Kidney glomerular epithelial cell (primary cell): ENCODE data around the gene SERPINA10.
"Not testable (repeated sequence)": the region's sequence is repeated elsewhere in the genome, so short reads cannot be mapped to it uniquely, and the experiment has no call there.

Experiments used
- DNase-seq: peaks from one replicate; lab custom pipeline; 2025; lab: John Stamatoyannopoulos, UW

Gene SERPINA10

DNA sequence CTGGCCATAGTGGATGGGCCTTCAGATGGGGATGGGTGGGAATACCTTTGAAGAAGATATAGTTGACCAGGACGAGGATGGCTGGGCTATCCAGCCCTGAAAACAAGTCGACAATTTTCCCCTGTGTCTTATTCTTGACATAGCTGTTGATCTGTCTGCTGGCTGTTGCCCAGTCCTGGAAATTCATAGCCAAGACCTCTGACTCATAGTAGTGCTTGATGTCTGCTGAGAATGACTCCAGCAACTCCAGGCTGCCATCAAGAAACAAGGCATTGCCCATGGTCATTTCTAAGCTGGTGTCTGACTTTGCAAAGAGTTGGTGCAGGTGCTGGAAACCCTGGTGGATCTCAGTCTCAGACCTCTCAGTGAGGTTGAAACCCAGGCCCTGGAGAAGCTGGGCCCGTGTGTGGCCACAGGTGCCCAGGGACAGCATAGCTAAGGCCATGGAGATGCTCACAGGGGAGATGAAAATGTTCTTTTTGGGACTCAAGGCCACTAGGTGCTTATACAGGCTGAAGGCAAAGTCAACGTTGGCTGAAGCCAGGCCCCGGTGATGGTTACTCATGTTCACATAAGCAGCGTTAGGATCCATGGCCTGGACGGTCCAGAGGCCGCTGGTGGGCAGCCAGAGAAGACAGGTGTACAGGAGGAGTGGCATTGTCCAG lies 21.1 kb upstream of the SERPINA10 start:
- no peak for DNase-seq

DNA sequence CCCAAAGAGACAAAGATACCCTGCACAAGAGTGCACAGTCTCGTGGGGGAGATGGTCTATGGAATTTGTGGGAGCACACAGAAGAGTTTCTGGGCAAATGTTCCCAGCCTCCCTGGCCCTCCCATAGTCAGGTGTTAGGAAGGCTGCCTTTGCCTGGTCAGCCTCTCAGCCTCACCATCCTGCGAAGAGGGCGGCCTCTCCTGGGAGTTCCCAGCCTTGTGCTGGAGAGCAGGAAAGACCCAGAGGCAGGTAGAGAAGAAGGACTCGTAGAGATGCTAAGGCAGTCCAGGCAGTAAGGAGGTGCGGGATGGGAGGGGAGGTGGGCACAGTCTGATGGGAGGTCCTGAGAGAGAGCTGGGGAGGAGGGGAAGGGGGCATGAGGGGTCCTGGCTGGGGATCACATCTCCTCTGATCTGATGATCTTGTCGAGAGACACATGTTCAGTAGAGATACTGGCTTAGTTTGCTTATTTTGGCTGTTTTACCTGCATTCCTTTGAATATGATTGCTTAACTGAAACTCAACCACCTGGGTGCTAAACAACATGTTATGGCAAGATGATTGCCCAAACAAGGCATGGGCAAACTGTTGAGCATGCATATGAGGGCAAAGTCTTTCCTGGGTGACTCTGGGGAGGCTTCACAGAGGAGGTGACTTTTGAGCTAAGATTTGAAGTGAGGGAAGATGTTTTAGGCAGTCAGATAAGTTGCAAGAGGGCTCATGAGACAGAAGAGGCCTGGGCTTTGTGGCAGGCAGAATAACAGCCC lies 19.6 kb upstream of the SERPINA10 start:
- DNase-seq = no peak

DNA sequence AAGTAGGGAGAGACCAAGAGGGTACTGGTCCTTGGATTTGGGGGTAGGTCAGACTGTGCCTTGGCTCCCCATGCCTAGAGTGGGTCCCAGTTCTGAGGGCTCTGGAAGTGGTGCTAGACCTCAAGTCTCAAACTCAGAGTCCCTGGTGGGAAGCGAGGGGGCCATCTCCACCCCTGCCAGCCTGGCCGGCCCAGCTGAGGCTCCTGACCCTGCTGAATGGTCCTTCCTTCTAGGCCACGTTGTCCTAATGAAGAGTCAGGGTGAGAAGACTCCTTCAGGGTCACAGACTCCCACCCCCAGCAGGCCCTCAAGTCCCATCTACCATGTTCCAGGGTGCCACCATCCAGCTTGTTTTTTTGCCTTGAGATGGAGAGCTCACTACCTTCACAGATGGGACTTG lies 17.2 kb upstream of the SERPINA10 start:
- no peak for DNase-seq

DNA sequence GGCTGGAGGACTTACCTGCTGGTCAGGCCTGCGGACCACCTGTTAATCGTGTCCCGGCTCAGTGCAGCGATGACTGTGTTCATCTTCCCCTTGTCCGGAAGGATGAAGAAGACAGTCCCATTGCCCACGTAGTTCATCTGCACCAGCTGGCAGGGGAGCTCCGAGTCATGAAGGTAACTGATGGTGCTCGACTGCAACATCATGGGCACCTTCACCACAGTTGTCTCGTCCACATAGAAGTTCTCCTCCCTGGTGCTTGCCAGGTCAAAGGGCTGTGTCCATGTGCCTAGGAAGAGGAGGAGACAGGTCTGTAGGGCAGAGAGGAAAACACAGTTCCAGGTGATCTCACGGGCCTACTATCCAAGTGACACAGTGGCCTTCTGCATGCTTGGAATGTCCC lies 16.7 kb upstream of the SERPINA10 start:
- DNase-seq = no peak

DNA sequence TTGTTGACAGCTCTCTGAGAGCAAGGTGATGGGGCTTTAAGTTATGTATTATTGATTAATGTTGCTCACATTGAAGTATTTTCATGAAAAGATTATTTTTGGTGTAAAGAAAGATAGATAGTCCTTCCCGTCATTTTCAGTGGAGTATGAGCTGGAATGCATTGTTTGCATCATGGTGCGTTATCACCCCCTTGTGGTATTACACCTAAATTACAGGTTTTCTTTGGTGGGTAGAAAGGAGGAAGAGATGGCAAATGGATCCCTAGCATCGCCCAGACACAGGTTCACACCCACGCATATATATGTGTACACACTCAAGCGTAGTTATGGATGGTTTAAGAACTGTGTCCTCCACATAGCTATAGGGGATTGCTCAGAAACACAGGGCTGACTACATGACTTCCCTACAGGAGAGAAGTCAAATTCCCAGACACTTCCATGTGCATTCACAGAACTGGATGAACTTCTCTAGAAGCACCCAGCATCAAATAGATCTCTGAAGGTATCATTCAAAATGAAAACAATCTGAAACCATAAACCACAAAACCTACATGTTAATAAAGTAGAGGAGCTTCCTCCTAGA lies 14.4 kb upstream of the SERPINA10 start:
- DNase-seq = no peak

DNA sequence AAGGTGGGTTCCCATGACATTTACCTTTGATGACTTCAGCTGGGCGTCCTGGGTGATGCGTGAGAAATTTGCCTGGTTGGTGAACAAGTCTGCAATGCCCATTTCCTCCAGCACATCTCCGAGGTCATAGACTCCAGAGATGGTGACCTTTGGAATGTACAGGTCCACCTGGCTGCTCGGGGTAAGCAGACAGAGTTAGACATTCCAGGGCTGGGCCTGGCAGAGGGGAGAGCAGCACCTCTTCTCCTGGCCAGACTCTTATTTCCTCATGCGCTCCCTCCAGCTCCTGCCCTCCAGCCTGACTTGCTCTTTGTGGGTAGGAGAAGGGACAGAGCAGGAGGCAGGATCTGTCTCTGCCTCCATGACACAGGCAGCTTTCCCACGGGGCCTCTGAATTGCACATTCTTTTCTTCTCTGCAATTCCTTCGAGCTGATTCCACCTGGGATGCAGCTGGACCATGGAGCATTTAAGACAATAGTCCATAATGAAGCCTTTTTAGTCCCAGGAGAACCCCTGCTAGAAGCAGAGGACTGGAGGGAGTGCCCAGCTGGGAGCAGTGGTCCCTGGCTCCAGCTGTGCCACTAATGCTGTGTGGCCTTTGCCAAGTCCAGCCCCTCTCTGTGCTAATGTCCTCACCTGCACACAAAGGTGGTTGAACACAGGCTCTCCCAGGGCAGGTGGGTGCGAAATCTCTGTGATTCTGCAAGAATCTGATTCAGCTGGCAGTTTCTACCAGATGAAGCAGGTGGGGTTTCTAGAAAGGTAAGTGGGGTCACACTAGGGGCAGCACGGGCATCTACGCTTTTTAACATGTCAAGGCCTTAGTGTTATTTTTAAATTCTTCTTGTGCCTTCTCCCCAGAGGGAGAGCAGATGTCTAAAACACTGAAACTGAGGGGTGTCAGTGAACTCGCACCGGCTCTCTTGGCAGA lies 13.2 kb upstream of the SERPINA10 start:
- DNase-seq = no peak

DNA sequence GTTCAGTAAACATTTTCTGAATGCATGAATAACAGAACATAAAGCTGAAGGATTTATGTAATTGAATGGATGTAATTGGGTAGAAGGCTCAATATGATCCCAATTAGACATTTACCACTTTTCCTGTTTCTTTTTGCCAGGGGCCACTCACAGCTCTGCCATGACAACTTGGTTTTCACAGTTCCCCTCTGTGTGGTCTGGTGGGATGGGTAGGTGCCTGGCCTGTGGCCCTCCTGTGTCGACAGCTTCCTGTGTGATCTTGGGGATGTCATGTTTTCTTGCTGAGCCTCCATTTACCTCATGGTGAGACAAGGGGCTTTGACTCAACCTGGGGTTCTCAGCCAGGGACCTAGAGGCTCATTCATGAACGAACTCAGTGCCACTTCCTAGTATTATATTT lies 12.6 kb upstream of the SERPINA10 start:
- no peak for DNase-seq

DNA sequence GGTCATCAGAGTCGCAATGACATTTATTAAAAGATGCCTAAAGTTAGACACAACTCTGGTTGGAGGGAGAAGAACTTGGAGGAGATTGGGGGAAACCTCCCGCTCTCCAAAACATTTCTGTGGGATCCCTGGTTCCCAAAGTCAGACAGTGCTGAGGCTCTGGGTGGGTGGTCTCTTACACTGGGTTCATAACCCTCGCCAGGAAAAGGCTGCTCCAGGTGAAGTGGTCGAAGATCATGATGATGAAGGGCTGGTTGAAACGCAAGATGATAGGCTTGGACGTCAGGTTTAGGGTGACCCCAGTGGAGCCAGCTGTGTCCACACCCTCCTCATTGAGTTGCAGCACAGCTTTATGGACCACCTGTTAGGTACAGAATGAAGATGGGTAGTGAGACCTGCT lies 11.2 kb upstream of the SERPINA10 start:
- no peak for DNase-seq

DNA sequence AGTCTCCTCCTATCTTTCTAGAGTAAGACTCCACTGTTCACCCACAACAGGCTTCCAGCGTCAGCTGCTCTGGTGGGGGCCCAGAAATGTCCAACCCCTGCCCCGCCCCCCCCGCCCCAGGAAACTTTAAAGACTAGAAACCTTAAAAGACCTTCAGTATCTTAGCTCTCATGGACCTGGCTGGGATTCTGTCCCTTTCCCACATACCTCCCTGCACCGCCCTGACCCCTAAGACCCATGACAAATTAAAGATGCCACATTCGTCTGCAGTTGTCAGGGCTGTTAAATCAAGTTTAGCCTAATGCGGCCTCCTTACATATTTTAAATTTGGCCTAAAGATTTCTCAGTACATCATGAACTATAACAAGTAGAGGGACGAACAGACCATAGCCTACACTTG lies 10.0 kb upstream of the SERPINA10 start:
- no peak for DNase-seq

DNA sequence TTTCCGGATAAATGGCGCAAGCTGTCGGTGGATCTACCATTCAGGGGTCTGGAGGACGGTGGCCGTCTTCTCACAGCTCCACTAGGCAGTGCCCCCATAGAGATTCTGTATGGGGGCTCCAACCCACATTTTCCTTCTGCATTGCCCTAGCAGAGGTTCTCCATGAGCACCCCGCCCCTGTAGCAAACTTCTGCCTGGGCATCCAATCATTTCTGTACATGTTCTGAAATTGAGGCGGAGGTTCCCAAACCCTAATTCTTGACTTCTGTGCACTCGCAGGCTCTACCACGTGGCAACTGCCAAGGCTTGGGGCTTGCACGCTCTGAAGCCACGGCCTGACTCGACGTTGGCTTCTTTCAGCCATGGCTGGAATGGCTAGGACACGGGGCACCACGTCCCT lies 5.1 kb upstream of the SERPINA10 start:
- no peak for DNase-seq

DNA sequence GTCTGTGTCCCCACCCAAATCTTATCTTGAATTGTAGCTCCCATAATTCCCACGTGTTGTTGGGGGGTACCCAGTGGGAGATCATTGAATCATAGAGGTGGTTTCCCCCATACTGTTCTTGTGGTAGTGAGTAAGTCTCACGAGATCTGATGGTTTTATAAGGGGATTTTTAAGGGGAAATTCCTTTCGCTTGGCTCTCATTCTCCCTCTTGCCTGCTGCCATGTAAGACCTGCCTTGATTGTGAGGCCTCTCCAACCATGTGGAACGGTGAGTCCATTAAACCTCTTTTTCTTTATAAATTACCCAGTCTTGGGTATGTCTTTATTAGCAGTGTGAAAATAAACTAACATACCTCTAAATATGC lies 3.1 kb upstream of the SERPINA10 start:
- not testable (repeated sequence) for DNase-seq

DNA sequence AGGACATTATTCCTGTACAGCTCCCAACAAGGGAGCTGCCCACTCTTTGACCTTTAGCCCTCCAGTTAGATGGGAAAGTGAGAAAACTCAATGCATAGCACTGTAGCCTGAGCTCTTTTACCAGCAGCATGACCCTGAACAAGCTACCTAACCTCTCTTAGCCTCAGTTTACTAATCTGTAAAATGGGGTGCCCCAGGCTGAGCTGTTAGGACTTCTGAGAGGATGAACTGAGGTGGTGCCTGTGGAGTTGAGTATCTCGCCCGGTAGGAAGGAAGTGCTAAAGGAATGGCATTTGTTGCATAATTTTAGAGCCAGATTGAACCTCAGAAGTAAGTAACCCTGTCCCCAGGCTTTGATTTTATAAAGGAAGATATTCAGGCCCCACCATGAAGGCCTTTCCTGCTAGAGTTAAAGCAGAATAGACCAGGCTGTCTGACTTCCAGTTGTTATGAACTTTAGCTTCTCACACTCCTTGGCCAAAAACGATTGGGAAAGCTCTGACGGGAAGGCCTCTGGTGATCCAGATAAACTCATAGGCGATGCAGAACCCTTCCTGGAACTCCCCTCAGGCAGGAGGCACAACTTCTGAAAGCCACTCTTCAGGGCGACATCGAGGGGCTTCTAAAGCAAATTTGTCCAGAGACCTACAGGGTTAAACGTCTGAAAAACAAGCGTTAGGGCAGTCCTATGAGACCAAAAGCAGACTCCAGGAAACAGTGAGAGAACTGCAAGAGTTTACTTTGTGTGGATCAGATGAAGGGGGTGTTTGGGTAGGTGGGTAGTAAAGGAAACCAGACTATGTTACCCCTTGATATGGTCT lies 2.5 kb upstream of the SERPINA10 start:
- DNase-seq = no peak

DNA sequence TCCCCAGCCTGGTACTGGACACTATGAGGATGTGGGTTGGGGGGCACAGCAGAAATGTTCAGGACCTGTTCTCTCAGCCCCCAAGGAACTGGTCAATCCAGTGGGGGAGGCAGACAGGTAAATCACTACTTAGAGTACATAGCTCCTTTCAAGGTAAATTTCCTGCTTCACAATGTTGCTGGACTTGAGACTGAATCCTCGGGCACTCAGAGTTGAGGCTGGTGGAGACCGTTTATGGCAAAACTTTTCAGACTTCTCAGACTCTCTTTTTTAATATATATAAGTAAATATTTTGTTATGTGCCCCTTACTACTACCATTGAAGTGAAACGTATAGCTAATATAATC lies 483 bp upstream of the SERPINA10 start:
- DNase-seq = no peak

DNA sequence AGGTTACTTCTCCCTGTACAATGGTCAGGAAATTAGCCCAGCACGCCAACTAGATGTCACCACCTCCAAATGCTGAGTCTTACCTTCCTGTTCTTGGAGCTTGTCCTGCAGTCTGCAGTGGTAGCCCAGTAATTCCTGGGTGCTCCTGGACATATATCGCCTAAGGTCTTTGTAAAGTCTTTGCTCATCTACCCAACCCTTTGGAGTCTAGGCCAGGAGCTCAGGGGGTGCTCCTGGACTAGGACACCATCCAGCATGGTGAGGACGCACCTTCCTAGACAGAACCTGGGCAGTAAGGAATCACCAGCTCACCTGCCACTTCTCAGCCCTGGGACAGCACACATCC lies 569 bp downstream of the SERPINA10 start:
- no peak for DNase-seq

DNA sequence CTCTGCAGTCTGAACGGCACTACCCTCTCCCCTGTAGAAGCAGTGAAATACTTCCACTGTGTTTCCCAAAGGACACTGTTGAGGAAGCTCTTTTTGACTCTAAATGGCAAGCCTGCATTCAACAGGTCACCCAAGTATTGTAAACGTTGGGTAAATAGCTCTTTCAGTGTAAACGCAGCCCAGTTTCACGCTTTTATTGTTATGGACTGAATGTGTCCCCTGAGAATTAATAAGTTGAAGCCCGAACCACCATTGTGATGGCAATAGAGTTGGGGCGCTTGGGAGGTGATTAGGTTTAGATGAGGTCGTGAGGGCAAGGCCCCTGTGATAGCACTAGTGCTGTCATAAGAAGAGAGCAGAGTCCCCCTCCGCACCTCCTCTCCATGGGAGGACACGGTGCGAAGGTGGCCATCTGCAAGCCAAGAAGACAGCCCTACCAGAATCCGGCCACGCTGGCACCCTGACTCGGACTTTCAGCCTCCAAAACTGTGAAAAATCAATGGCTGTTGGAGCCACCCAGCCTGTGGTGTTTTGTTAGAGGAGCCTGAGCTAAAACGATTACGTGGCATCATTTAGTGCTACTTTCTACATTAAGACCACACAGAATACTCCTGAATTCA lies 1.1 kb downstream of the SERPINA10 start:
- DNase-seq = no peak

DNA sequence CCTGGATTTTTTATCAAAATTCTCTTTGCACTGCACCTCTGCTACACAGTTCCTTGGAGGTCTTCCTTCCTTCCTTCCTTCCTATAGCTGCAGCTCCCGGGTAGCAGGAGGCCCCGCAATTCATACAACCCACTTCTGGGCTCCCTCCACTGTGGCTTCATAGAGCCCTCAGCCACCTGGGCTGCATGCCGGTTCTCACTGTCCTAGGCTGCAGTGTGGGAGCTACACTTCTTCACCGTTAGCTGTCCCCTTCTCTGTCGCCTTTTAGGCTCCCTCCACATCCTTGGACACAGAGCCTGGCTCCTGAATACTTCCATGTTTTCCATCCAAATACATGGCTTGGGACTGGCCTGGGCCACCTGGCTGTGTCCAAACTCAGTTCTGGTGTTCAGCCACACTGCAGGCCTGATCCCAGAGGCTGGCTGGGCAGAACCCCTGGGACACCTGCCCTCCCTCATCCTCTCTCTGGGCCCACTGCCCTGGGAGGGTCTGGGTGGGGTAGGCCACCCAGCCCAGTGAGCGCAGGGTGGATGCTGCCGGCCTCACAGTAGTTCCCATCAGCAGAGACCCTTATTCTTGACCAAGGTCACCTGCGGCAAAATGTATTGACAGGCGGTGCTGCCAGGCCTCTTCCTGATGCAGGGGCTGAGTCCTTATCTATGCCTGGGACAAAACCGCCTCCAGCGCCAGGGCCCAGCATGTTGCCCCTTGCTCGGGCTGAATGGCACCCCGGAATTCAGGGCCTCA lies 1.7 kb downstream of the SERPINA10 start:
- no peak for DNase-seq

DNA sequence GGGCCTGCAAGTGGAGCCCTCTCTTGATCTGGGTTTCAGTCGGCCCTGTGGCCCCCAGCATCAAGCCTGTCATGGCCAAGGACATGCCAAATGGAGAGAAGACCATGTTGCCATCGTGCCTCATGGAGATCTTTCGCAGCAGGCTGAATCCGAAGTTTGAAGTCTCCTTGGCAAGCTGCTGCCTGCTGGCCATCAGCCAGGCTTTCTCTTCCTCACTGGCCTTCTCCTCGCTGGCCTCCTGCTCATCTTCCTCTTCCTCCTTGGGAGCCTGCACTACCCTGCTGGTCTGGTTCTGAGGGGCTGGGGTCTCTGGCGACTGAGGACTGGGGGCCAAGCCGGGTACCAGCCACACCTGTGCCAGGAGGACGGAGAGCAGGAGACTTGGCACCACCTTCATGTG lies 2.9 kb downstream of the SERPINA10 start:
- no peak for DNase-seq

DNA sequence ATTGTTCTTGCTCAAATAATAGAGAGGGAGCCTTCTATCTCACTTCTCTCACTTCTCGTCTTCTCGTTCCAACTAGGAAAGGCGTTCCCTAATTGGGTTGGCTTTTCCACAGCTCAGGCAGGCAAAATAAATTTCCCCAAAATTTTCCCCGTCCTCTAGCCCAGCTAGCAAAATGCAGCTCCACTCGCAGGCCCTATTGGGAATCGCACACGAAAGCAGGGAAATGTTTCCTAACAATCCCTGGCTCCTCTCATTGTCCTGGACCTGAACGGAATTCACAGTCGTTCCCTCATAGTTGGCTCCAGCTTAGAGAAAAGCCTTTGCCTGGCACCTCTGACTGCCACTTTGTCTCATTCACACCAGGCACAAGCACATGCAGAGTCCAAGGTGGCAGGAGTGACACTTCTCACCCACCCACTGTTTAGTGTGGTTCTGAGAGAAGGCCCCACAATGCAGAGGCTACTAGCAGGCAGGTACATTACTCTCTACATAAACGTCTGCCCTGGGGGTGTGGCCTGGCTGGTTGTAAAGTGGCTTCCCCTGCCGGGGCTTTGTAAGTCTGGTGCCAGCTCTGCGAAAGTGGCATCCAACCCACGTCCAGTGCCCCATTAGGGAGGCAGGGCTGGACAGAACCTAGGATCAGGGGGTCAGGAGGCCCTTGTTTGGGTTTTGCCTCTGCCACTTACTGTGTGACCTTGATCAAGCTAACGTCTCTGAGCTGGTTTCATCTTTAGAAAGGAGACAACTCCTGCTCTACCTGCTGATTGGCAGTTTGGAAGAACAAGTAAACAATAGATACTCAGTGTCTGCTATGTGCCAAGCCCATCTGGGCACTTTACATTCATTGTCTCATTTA lies 4.2 kb downstream of the SERPINA10 start:
- DNase-seq = no peak

DNA sequence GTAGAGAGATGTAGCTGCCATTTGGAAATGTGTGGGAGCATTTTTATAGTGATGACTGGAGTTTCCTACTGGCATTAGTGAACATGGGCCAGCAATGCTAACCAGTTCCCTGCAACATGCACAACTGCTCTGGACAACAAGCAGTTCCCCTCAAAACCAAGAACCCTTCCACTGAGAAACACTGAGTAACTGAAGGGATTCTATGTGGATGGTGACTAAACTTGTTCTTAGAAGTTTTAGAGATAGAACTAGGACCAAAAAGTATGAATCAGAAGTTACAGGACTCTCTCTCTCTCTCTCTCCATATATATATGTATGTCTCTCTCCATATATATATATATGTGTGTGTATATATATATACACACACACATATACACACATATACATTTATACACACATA lies 7.9 kb downstream of the SERPINA10 start:
- no peak for DNase-seq

DNA sequence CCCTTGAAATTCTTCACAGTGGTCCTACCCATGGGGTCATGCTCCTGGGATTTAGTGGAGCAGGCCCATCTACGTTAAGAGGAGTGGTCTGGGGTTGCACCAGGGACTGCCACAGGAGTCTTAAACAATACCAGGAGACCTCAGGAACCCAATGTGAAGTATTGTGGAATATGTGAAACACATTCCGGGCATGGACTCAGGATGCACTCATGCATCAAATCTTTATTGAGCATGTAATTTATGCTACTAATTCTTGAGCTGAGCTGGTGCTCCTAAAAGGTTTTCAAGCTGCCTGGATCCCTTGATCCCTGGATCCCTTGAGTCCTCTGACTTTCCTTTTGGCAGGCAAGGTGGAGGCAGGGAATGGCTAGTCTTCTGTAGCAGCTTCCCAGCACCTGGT lies 8.8 kb downstream of the SERPINA10 start:
- no peak for DNase-seq
